Mammary epithelial cell (primary cell): Measurements from ENCODE around the gene VAV3.

ENCODE experiments used
- CTCF ChIP-seq, 2 donors: IDR thresholded peaks in 1 of 2; conservative IDR thresholded peaks in 1 of 2; 2 replicates each; pipeline ENCODE4 v1.5.1; 2011 to 2012; ENCODE audit warnings: inconsistent platforms in 2 of 2, low read length in 2 of 2, mild to moderate bottlenecking in 2 of 2, control low read depth in 1 of 2, low read depth in 1 of 2; ENCODE audit not compliant: insufficient read depth in 1 of 2; ENCODE audit errors: extremely low read depth in 1 of 2
- EZH2 ChIP-seq: IDR thresholded peaks from 2 replicates; pipeline ENCODE4 v1.6.1; 2012; ENCODE audit warnings: low read length, inconsistent platforms, borderline replicate concordance

GRCh38 chr1:107661158-107661557 lies 303.8 kb downstream of the VAV3 start:
- TF ChIP-seq CTCF (conservative IDR thresholded peaks at IDR 0.05 in 1 of 2, IDR thresholded peaks at IDR 0.05 in 1 of 2; ENCODE audit: extremely low read depth in 1 of 2, insufficient read depth in 1 of 2, low read depth in 1 of 2, low read length in 2 of 2) = no peak
- TF ChIP-seq EZH2 = no peak
